Ishikawa (cell line): ENCODE data around the gene JAML.

Experiments used
- CEBPB ChIP-seq: IDR thresholded peaks from 2 replicates; pipeline ENCODE4 v1.6.1; 2012
- EGR1 ChIP-seq: IDR thresholded peaks from 2 replicates; pipeline ENCODE4 v1.6.1; 2012
- EP300 ChIP-seq: IDR thresholded peaks from 2 replicates; pipeline ENCODE4 v1.6.1; 2012; ENCODE audit warnings: borderline replicate concordance
- FOXM1 ChIP-seq: IDR thresholded peaks from 2 replicates; pipeline ENCODE4 v1.6.1; 2012; ENCODE audit warnings: low read depth, borderline replicate concordance
- RAD21 ChIP-seq: IDR thresholded peaks from 2 replicates; pipeline ENCODE4 v1.6.1; 2012; ENCODE audit warnings: low read depth
- TAF1 ChIP-seq: IDR thresholded peaks from 2 replicates; pipeline ENCODE4 v1.6.1; 2012; ENCODE audit warnings: low read depth, mild to moderate bottlenecking
- TCF12 ChIP-seq: IDR thresholded peaks from 2 replicates; pipeline ENCODE4 v1.6.1; 2012; ENCODE audit warnings: low read depth
- TEAD4 ChIP-seq: IDR thresholded peaks from 2 replicates; pipeline ENCODE4 v1.6.1; 2012
- YY1 ChIP-seq: IDR thresholded peaks from 2 replicates; pipeline ENCODE4 v1.6.1; 2012; ENCODE audit warnings: low read depth
- ZBTB7A ChIP-seq: IDR thresholded peaks from 2 replicates; pipeline ENCODE4 v1.6.1; 2012; ENCODE audit warnings: low read depth
- TF ChIP-seq, protein P1 (sequence below): IDR thresholded peaks from 2 replicates; pipeline ENCODE4 v1.6.1; 2012; ENCODE audit warnings: low read depth, mild to moderate bottlenecking
- TF ChIP-seq, protein P2 (sequence below): IDR thresholded peaks from 2 replicates; pipeline ENCODE4 v1.6.1; 2012

DNA sequence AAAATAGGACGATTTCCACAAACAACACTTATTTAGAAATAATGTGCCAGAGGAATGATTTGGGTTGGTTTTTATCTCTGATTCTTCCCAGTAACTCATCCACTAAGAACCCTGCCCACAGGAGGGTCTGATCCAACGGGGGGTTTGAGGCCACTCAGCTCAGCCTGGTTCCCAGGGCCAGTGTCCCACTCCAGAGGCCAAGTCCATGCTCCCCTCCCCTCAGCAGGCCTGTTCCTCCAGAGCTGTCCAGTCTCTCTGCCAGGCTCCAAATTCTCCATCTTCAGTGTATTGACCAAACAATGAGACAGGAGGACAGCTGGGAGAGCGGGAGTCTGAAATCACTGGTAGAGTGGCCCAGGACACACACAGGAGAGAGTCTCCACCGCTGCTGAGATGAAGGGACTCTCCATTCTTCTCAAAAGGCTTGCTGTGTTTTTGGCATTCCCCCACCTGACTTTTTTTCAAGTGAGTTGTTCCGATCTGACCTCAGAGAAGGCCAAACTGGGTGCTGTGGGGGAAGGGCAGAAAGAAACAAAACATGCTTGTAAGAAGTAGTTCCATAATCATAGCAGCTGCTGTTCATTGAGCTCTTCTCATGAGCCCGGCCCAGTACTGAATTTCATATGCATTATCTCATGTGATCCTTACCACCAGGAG lies 30.8 kb downstream of the JAML start:
- no peak for TF ChIP-seq EP300
- TF ChIP-seq EGR1: no peak
- TF ChIP-seq YY1: no peak
- TF ChIP-seq, protein P1, sequence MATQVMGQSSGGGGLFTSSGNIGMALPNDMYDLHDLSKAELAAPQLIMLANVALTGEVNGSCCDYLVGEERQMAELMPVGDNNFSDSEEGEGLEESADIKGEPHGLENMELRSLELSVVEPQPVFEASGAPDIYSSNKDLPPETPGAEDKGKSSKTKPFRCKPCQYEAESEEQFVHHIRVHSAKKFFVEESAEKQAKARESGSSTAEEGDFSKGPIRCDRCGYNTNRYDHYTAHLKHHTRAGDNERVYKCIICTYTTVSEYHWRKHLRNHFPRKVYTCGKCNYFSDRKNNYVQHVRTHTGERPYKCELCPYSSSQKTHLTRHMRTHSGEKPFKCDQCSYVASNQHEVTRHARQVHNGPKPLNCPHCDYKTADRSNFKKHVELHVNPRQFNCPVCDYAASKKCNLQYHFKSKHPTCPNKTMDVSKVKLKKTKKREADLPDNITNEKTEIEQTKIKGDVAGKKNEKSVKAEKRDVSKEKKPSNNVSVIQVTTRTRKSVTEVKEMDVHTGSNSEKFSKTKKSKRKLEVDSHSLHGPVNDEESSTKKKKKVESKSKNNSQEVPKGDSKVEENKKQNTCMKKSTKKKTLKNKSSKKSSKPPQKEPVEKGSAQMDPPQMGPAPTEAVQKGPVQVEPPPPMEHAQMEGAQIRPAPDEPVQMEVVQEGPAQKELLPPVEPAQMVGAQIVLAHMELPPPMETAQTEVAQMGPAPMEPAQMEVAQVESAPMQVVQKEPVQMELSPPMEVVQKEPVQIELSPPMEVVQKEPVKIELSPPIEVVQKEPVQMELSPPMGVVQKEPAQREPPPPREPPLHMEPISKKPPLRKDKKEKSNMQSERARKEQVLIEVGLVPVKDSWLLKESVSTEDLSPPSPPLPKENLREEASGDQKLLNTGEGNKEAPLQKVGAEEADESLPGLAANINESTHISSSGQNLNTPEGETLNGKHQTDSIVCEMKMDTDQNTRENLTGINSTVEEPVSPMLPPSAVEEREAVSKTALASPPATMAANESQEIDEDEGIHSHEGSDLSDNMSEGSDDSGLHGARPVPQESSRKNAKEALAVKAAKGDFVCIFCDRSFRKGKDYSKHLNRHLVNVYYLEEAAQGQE: no peak
- TF ChIP-seq ZBTB7A: no peak
- no peak for TF ChIP-seq TEAD4
- TF ChIP-seq FOXM1: no peak
- TF ChIP-seq RAD21: no peak
- TF ChIP-seq TAF1: no peak
- TF ChIP-seq, protein P2, sequence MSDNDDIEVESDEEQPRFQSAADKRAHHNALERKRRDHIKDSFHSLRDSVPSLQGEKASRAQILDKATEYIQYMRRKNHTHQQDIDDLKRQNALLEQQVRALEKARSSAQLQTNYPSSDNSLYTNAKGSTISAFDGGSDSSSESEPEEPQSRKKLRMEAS: no peak
- no peak for TF ChIP-seq CEBPB
- no peak for TF ChIP-seq TCF12
